H1 (cell line): ENCODE results near the gene LTO1. TPM values are rescaled to one million over a fixed set of nuclear protein-coding genes. Genes with fewer than 3 reads are reported as not detected.

Source experiments
- CTCF ChIA-PET: fragments of 300-600 bp; sonication (Branson Sonifier 250); formaldehyde crosslinking; loops from one replicate; lab custom pipeline; 2021; ENCODE audit not compliant: partially characterized antibody; lab: Charles Lee
- POLR2A ChIA-PET: fragments of 300-600 bp; sonication (Branson Sonifier 250); formaldehyde crosslinking; loops from one replicate; lab custom pipeline; 2021; ENCODE audit warnings: inconsistent platforms; ENCODE audit not compliant: partially characterized antibody; lab: Charles Lee
- DNase-seq, 2 experiments: peaks; one replicate each; pipeline versions ENCODE4 v3.0.0 to v3.0.0-alpha.2; 2010 to 2022; ENCODE audit warnings: low spot score in 2 of 2, low read depth in 1 of 2, mixed read lengths in 1 of 2
- FAIRE-seq: peaks from 2 replicates; lab custom pipeline; 2011; peaks lifted over from hg19 to GRCh38; lab: Jason Lieb, UNC
- H2AFZ ChIP-seq: 2 replicates; pipeline ENCODE4 v1.8.1; 2012; ENCODE audit warnings: low read length, inconsistent platforms
- H2AK5ac ChIP-seq: 2 replicates; pipeline ENCODE4 v1.6.1; 2013; ENCODE audit warnings: low read depth, low read length
- H2BK120ac ChIP-seq: replicated peaks from 2 replicates; pipeline ENCODE3; 2013; ENCODE audit warnings: low read depth, low read length, inconsistent platforms
- H2BK12ac ChIP-seq: 2 replicates; pipeline ENCODE4 v1.6.1; 2013; ENCODE audit warnings: low read depth, low read length
- H2BK15ac ChIP-seq: 2 replicates; pipeline ENCODE4 v1.6.1; 2013; ENCODE audit warnings: low read length
- H2BK20ac ChIP-seq: 2 replicates; pipeline ENCODE4 v1.6.1; 2013; ENCODE audit warnings: low read length
- H2BK5ac ChIP-seq: 2 replicates; pipeline ENCODE4 v1.6.1; 2013; ENCODE audit warnings: low read depth, low read length
- H3K14ac ChIP-seq: 2 replicates; pipeline ENCODE4 v1.6.1; 2013; ENCODE audit warnings: inconsistent platforms; ENCODE audit not compliant: insufficient read length
- H3K18ac ChIP-seq: 2 replicates; pipeline ENCODE4 v1.6.1; 2013; ENCODE audit warnings: low read length; ENCODE audit errors: extremely low read depth
- H3K23ac ChIP-seq: 2 replicates; pipeline ENCODE4 v1.6.1; 2013; ENCODE audit warnings: inconsistent platforms; ENCODE audit not compliant: insufficient read length
- H3K23me2 ChIP-seq: 2 replicates; pipeline ENCODE4 v1.6.1; 2013; ENCODE audit warnings: low read depth, low read length
- H3K27ac ChIP-seq: 2 replicates; pipeline ENCODE4 v1.6.1; 2011; ENCODE audit warnings: low read depth, low read length, inconsistent platforms
- H3K27me3 ChIP-seq, 4 experiments: replicated peaks in 1 of 4; 1 replicate in 1 of 4; 2 replicates in 3 of 4; pipeline versions ENCODE4 v1.6.1 to v1.8.1; 2011 to 2013; ENCODE audit warnings: low read length in 3 of 4, mild to moderate bottlenecking in 3 of 4, inconsistent platforms in 2 of 4, mixed read lengths in 2 of 4, moderate library complexity in 1 of 4; ENCODE audit not compliant: control insufficient read depth in 3 of 4, insufficient read depth in 3 of 4; ENCODE audit errors: extremely low read depth in 1 of 4
- H3K36me3 ChIP-seq, 4 experiments: 2 replicates each; pipeline versions ENCODE4 v1.6.1 to v1.8.1; 2011 to 2013; ENCODE audit warnings: mild to moderate bottlenecking in 4 of 4, low read length in 3 of 4, moderate library complexity in 2 of 4, control low read depth in 1 of 4, inconsistent platforms in 1 of 4; ENCODE audit not compliant: insufficient read depth in 4 of 4, control insufficient read depth in 2 of 4
- H3K4ac ChIP-seq: replicated peaks from 2 replicates; pipeline ENCODE3; 2013; ENCODE audit warnings: low read length, low read depth, mixed read lengths, inconsistent platforms; ENCODE audit not compliant: insufficient read length
- H3K4me1 ChIP-seq, 4 experiments: replicated peaks in 1 of 4; 1 replicate in 1 of 4; 2 replicates in 3 of 4; pipeline versions ENCODE4 v1.6.1 to v1.8.1; 2011 to 2013; ENCODE audit warnings: low read length in 3 of 4, inconsistent platforms in 2 of 4, mixed read lengths in 1 of 4; ENCODE audit not compliant: insufficient read depth in 4 of 4, control insufficient read depth in 3 of 4
- H3K4me2 ChIP-seq, 2 experiments: 2 replicates each; pipeline versions ENCODE4 v1.6.1 to v1.8.1; 2011 to 2013; ENCODE audit warnings: low read depth in 2 of 2, low read length in 2 of 2, control low read depth in 1 of 2, inconsistent platforms in 1 of 2, mild to moderate bottlenecking in 1 of 2; ENCODE audit not compliant: insufficient read depth in 1 of 2
- H3K4me3 ChIP-seq, 4 experiments: fragments of 200-600, 300-600 bp in 1 of 4; sonication (generic), shearing (Covaris generic), sonication (Bioruptor Twin) in 1 of 4; 2 replicates each; pipeline versions ENCODE4 v1.5.1 to v1.8.1; 2011 to 2016; ENCODE audit warnings: low read length in 4 of 4, low read depth in 3 of 4, control low read depth in 2 of 4, inconsistent platforms in 2 of 4, mild to moderate bottlenecking in 2 of 4, mixed read lengths in 1 of 4, moderate library complexity in 1 of 4; ENCODE audit not compliant: insufficient read depth in 2 of 4; ENCODE audit errors: extremely low read depth in 1 of 4
- H3K56ac ChIP-seq: replicated peaks from 2 replicates; pipeline ENCODE3; 2013; ENCODE audit warnings: low read depth, mild to moderate bottlenecking, mixed read lengths, low read length, inconsistent platforms; ENCODE audit not compliant: insufficient read length
- H3K79me1 ChIP-seq: 2 replicates; pipeline ENCODE4 v1.6.1; 2013; ENCODE audit warnings: low read depth, low read length, control low read depth
- H3K79me2 ChIP-seq, 2 experiments: 2 replicates each; pipeline versions ENCODE4 v1.6.1 to v1.8.1; 2012 to 2013; ENCODE audit warnings: low read length in 2 of 2, mild to moderate bottlenecking in 2 of 2, inconsistent platforms in 1 of 2; ENCODE audit not compliant: insufficient read depth in 2 of 2, control insufficient read depth in 1 of 2
- H3K9ac ChIP-seq, 4 experiments: replicated peaks in 1 of 4; 1 replicate in 1 of 4; 2 replicates in 3 of 4; pipeline versions ENCODE4 v1.6.1 to v1.8.1; 2011 to 2013; ENCODE audit warnings: low read depth in 3 of 4, low read length in 3 of 4, control low read depth in 2 of 4, mild to moderate bottlenecking in 2 of 4, moderate library complexity in 2 of 4, inconsistent platforms in 1 of 4; ENCODE audit errors: extremely low read depth in 1 of 4
- H3K9me3 ChIP-seq, 2 experiments: 2 replicates each; pipeline versions ENCODE4 v1.6.1 to v1.8.1; 2012 to 2013; ENCODE audit warnings: mild to moderate bottlenecking in 2 of 2, moderate library complexity in 2 of 2, control low read depth in 1 of 2, inconsistent platforms in 1 of 2, low read depth in 1 of 2, low read length in 1 of 2, mixed read lengths in 1 of 2; ENCODE audit not compliant: insufficient read depth in 2 of 2
- H4K20me1 ChIP-seq, 2 experiments: replicated peaks in 1 of 2; 2 replicates each; pipeline versions ENCODE3 to v1.8.1; 2011 to 2013; ENCODE audit warnings: inconsistent platforms in 2 of 2, low read length in 2 of 2, mild to moderate bottlenecking in 1 of 2; ENCODE audit not compliant: insufficient read depth in 2 of 2, control insufficient read depth in 1 of 2
- H4K5ac ChIP-seq: 2 replicates; pipeline ENCODE4 v1.6.1; 2013; ENCODE audit warnings: low read length, low read depth, mixed read lengths, inconsistent platforms; ENCODE audit not compliant: insufficient read length
- H4K8ac ChIP-seq: 2 replicates; pipeline ENCODE4 v1.8.0; 2013; ENCODE audit warnings: mild to moderate bottlenecking, moderate library complexity, low read length, inconsistent platforms; ENCODE audit not compliant: insufficient read depth; ENCODE audit errors: extremely low read depth
- H4K91ac ChIP-seq: replicated peaks from 2 replicates; pipeline ENCODE3; 2013; ENCODE audit warnings: low read length, mixed read lengths, inconsistent platforms; ENCODE audit not compliant: insufficient read length
- BRCA1 ChIP-seq: IDR thresholded peaks from 2 replicates; pipeline ENCODE4 v1.6.1; 2012; ENCODE audit warnings: low read depth, low read length, improper control_type of control experiment
- EGR1 ChIP-seq: IDR thresholded peaks from 2 replicates; pipeline ENCODE4 v1.6.1; 2011; ENCODE audit warnings: low read depth, low read length, borderline replicate concordance
- EZH2 ChIP-seq: fragments of 200-600 bp; sonication (generic); IDR thresholded peaks from 2 replicates; pipeline ENCODE4 v1.7.1; 2012; ENCODE audit warnings: low read depth, mild to moderate bottlenecking, moderate library complexity, low read length, inconsistent platforms; ENCODE audit not compliant: severe bottlenecking
- FOSL1 ChIP-seq: IDR thresholded peaks from 2 replicates; pipeline ENCODE4 v1.6.1; 2011; ENCODE audit warnings: mild to moderate bottlenecking, low read depth, low read length, moderate library complexity; ENCODE audit not compliant: insufficient read depth
- GABPA ChIP-seq: IDR thresholded peaks from 2 replicates; pipeline ENCODE4 v1.6.1; 2011; ENCODE audit warnings: mild to moderate bottlenecking, low read length, moderate library complexity, borderline replicate concordance; ENCODE audit not compliant: insufficient read depth
- KDM5A ChIP-seq: fragments of 200-600 bp; IDR thresholded peaks from 2 replicates; pipeline ENCODE4 v1.7.1; 2012; ENCODE audit warnings: mild to moderate bottlenecking, low read length, inconsistent platforms, mixed read lengths
- RAD21 ChIP-seq, 2 experiments: IDR thresholded peaks in 1 of 2; conservative IDR thresholded peaks in 1 of 2; 2 replicates each; pipeline ENCODE4 v1.6.1; 2011; ENCODE audit warnings: low read depth in 2 of 2, low read length in 2 of 2, improper control_type of control experiment in 1 of 2, inconsistent platforms in 1 of 2, mild to moderate bottlenecking in 1 of 2, moderate library complexity in 1 of 2
- RBBP5 ChIP-seq: IDR thresholded peaks from 2 replicates; pipeline ENCODE4 v1.7.1; 2012; ENCODE audit warnings: low read depth, mild to moderate bottlenecking, inconsistent platforms, low read length, moderate library complexity, borderline replicate concordance
- SP2 ChIP-seq: IDR thresholded peaks from 2 replicates; pipeline ENCODE4 v1.6.1; 2012; ENCODE audit warnings: mild to moderate bottlenecking, low read length, inconsistent platforms
- WGBS, 2 experiments: shearing (Covaris generic) in 1 of 2; methylation state at CpG; one replicate each; pipeline versions ENCODE4 v1.1.6 to v1.1.7; 2013 to 2015; ENCODE audit warnings: low lambda C conversion rate in 2 of 2, mixed read lengths in 2 of 2, inconsistent platforms in 1 of 2, low coverage in 1 of 2, missing lambda C conversion rate in 1 of 2; ENCODE audit not compliant: insufficient replicate concordance in 2 of 2, insufficient coverage in 1 of 2, insufficient read length in 1 of 2; ENCODE audit errors: extremely low coverage in 1 of 2, missing lambda C conversion rate in 1 of 2; 5-methylcytosine and 5-hydroxymethylcytosine counted together
- polyA plus RNA-seq, 7 experiments: library from polyadenylated mRNA; depleted of rRNA in 3 of 7; stranded (reverse) in 5 of 7; unstranded in 2 of 7; fragments of >200 nt in 5 of 7; fragments of 200-250 nt in 2 of 7; gene quantifications; 1 replicate in 5 of 7; 2 replicates in 1 of 7; 4 replicates in 1 of 7; pipeline versions ENCODE4 v1.2.1 to v1.2.3, GENCODE V29; 2011 to 2013; ENCODE audit warnings: missing spikeins in 2 of 7, mixed read lengths in 2 of 7
- total RNA-seq: library from RNA; stranded (reverse); fragmentation: NEBNext Ultra II Directional; extraction: Animal tissue kit (Norgen Biotek cat#: 25700); gene quantifications from 2 replicates; pipeline ENCODE4 v1.2.1, GENCODE V29; 2021
- TF ChIP-seq, protein P1 (sequence below): IDR thresholded peaks from 2 replicates; pipeline ENCODE4 v1.6.1; 2011; ENCODE audit warnings: low read depth, mild to moderate bottlenecking, low read length; ENCODE audit not compliant: insufficient read depth
- TF ChIP-seq, protein P2 (sequence below): IDR thresholded peaks from 2 replicates; pipeline ENCODE4 v1.6.1; 2012; ENCODE audit warnings: inconsistent platforms

Gene LTO1
- total and polyA plus RNA-seq, 2 of the 8 experiments (the other 6 are each of a cell fraction or from before 2014, with no cell fraction given) = 15.4 to 21.3 TPM

DNA sequence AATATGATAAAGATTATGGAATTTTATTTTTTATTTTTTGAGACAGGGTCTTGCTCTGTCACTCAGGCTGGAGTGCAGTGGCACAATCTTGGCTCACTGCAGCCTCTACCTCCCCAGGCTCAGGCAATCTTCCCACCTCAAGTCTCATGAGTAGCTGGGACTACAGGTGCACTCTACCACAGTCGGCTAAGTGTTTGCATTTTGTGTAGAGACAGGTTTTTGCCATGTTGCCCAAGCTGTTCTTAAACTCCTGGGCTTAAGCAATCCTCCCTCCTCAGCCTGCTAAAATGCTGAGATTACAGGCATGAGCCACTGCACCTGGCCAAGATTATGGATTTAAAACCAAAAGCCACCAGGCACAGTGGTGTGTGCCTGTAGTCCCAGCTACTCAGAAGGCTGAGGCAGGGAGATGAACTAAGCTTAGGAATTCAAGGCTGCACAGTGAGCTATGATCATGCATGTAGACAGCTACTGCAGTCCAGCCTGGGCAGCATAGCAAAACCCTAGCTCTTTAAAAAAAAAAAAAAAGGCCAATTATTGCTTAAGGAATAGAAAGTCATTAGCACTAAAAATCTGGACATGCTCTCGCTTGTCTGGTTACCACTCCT lies 54.4 kb downstream of the LTO1 start:
- Histone ChIP-seq H3K56ac (no peak overlapping the region), H2BK20ac (no peak overlapping the region), H3K14ac (no peak overlapping the region), H3K23ac (no peak overlapping the region), H3K9ac (no peak overlapping the region), H3K36me3 (no peaks in the 10 kb centered on the region), H2BK15ac (no peak overlapping the region), H3K23me2 (no peaks in the 10 kb centered on the region), H4K8ac (no peak overlapping the region), H3K79me1 (no peaks in the 10 kb centered on the region), H3K9me3 (no peaks in the 10 kb centered on the region), H2BK120ac (no peak overlapping the region), H2BK5ac (no peak overlapping the region), H3K4me1 (peaks cover 0 to 3% (median 0%) of the 10 kb centered on the region in 4 experiments; a peak in 1 of 7 replicates), H3K27ac (no peak overlapping the region), H3K4ac (no peak overlapping the region), H2AK5ac (no peak overlapping the region), H3K18ac (no peak overlapping the region; the same call in 1 of the 2 replicates), H2AFZ (no peak overlapping the region), H4K20me1 (no peaks in the 10 kb centered on the region), H3K4me2 (no peak overlapping the region), H2BK12ac (no peak overlapping the region), H4K5ac (no peak overlapping the region), H3K27me3 (no peaks in the 10 kb centered on the region; a peak in 1 of 7 replicates), H3K79me2 (no peaks in the 10 kb centered on the region), H4K91ac (no peak overlapping the region), H3K4me3 (no peak overlapping the region)
- WGBS, 2 experiments = 92% methylated on average over 2 of the region's 2 CpGs; no CpG with 5 or more reads in 1 of the 2 experiments
- FAIRE-seq (no peak), DNase-seq (no peak)
- CTCF ChIA-PET = interaction anchor here (1.0 to 1.4 kb wide), 2 partner anchors 23 to 186 kb away, joined by 3 read pairs; no protein-coding TSS in a partner anchor
- POLR2A ChIA-PET = interaction anchor here (2.0 kb wide), 1 partner anchor 15 kb away, joined by 4 read pairs; no protein-coding TSS in a partner anchor
- TF ChIP-seq, protein P1, sequence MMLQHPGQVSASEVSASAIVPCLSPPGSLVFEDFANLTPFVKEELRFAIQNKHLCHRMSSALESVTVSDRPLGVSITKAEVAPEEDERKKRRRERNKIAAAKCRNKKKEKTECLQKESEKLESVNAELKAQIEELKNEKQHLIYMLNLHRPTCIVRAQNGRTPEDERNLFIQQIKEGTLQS = no peak
- TF ChIP-seq, protein P2, sequence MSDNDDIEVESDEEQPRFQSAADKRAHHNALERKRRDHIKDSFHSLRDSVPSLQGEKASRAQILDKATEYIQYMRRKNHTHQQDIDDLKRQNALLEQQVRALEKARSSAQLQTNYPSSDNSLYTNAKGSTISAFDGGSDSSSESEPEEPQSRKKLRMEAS = no peak
- no peak for TF ChIP-seq EGR1
- no peak for TF ChIP-seq FOSL1
- TF ChIP-seq EZH2 = no peak
- TF ChIP-seq RAD21 (IDR thresholded peaks at IDR 0.05 in 1 of 2, conservative IDR thresholded peaks at IDR 0.05 in 1 of 2; ENCODE audit: low read depth in 2 of 2, low read length in 2 of 2) = no peak
- no peak for TF ChIP-seq KDM5A
- TF ChIP-seq GABPA = no peak
- no peak for TF ChIP-seq SP2
- no peak for TF ChIP-seq BRCA1
- TF ChIP-seq RBBP5 = no peak
